Stimulated activated CD4-positive, alpha-beta T cell treated with anti-CD3 and anti-CD28 coated beads, Interleukin-4, amount 100 ng/mL, for 24 hours (primary cell): ENCODE results near the gene DENND1C.
"Not testable (repeated sequence)": the region's sequence is repeated elsewhere in the genome, so short reads cannot be mapped to it uniquely, and the experiment has no call there.

ENCODE experiments used
- DNase-seq: peaks from one replicate; pipeline ENCODE4 v3.0.0-alpha.2; 2020

DENND1C gene

DNA sequence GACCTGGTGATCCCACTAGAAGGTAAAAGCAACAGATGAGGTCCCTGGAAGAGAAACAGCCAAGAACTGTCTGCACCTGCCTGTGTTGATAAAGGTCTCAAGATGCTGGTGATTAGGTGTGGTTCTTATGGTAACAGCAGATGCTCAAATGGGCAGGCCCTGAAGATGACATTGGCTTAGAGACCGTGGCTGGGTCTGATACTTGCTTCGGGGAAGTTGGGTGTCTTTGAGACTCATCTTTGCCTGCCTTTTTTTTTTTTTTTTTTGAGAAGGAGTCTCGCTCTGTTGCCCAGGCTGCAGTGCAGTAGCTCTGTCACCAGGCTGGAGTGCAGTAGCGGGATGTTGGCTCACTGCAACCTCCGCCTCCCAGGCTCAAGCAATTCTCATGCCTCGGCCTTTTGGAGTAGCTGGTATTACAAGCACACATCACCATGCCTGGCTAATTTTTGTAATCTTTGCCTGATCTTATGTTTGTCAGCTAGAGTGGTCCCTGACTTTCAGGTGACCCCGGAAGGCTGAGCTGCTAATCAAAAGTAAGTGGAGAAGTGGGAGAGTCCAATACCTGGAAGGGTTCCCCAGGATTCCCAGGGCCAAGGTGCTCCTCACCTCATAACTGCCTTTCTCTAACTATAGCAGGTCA lies 29.9 kb downstream of the DENND1C start:
- no peak for DNase-seq

DNA sequence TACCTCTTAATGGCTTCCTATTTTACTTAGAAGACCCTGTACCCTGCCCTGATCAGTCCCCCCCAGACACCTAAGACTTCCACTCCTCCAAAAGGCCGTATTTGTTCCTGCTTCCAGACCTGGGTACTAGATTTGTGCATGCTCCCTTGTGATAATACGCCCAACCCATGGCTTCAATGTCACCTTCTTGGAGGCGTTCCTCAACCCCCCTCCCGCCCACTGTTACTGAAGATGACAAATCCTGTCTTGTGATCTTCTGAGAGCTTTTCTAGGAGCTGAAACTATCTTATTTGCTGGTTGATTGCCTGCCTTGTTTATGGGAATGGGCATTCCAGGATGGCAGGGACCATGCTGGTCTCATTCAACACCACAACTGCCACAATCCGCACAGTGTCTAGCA lies 31.4 kb downstream of the DENND1C start:
- no peak for DNase-seq

GRCh38 chr19:6448045-6448444 lies 33.5 kb downstream of the DENND1C start:
- DNase-seq: no peak

GRCh38 chr19:6446452-6446851 lies 35.1 kb downstream of the DENND1C start:
- DNase-seq: no peak

GRCh38 chr19:6443986-6444385 lies 37.6 kb downstream of the DENND1C start:
- DNase-seq: no peak

- no peak for DNase-seq
Measured at GRCh38 chr19:6442087-6442688, 39.4 kb downstream of the DENND1C start.

DNA sequence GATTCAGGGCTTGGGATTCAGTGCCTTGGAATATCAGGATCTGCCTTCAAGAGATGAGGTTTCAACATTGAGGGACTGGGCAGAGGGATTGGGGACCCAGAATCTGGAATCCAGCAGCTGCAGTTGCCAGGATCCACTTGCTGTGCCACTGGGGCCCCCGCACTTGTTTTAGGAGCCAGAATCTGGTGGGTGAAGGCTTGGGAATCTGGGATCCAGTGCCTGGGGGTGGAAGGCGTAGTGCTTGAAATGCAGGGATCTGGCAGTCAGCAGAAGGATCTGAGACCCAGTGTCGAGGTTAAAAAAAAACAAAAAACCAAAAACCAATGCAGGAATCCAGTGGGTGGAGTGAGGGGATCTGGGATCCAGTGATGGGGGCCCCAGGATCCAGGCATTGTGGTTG lies 40.7 kb downstream of the DENND1C start:
- DNase-seq: no peak

DNA sequence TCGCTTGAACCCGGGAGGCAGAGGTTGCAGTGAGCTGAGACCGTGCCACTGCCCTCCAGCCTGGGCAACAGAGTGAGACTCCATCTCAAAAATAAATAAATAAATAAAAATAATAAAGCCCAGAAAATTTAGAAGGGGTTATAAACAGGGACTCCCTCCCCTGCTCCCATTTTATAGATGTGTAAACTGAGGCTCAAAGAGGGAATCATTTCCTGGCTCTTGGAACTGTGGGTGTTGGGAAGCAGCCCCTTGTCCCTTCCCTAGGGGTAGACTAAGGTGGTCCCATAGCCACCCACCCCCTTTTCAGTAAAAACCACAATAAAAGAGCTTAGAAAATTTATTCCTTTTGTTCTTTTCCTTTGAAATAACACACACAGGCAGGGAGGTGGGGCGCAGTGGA lies 41.8 kb downstream of the DENND1C start:
- DNase-seq: no peak

- DNase-seq: no peak
Measured at GRCh38 chr19:6433663-6434062, 47.9 kb downstream of the DENND1C start, which contains the start of gene SLC25A41. Gene SLC25A41, minus strand, starts transcription at chr19:6433763. Its CDS starts 70 bp downstream, at chr19:6433693.

GRCh38 chr19:6433165-6433564 lies 48.4 kb downstream of the DENND1C start:
- DNase-seq: no peak

DNA sequence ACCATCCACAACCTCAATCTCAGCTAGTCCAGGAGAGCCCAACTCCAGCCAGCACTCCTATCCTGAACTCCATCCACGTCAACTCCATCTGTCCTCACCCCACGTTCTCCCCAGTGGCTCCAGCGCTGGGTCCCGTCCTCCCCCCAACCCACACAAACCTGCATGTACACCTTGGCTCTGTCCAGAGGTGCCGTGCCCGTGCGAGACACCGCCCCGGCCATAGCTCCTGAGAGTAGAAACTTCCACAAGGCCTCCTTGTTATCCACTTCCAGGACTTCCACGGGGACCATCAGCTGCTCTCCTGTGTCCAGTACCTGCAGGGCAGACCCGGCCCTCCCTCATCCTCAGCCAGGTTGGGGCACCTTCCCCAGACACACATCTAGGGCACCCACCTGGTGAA lies 49.7 kb downstream of the DENND1C start:
- no peak for DNase-seq

GRCh38 chr19:6429419-6430221 lies 52.0 kb downstream of the DENND1C start:
- DNase-seq: no peak

- not testable (repeated sequence) for DNase-seq
Measured at GRCh38 chr19:6428692-6429418, 52.7 kb downstream of the DENND1C start.

GRCh38 chr19:6427131-6427530 lies 54.5 kb downstream of the DENND1C start:
- no peak for DNase-seq

GRCh38 chr19:6425732-6426620 lies 55.6 kb downstream of the DENND1C start:
- no peak for DNase-seq

DNA sequence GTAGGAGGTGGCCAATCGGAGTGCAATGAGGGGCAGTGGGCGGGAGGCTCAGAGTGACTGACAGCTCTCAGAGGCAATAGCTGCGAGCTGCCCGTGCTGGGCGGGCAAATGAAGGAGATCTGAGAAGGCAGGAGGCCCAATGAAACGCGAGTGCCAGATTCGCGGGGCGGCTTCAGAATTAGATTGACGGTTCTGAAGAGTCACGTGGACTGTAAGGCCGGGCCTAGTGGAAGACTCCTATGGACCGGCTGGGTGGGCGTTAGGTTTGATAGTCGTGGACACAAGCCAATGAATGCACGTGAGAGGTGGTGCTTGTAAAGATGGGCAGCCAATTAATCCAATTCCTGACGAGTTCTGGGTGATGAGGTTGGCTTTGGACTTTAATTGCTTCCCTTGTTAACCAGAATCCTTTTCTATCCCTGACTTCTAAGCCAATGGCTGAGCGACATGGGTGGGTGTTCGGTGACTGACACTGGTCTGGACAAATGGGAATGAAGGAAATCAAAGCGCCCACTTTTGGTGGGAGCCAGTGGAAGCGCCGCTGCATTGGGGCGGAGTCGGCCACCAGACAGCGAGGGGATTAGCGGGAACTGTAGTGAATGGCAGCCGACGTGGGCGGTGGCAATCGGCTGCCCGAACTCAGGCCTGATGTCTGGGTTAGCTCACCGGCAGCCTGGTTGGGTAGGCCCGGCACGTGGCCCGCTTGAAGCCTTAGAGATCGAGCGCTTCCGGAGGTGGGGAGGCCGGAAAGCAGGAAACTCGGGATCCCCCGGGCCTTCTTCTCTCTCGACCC lies 56.5 kb downstream of the DENND1C start:
- DNase-seq: peak; percentile 100

GRCh38 chr19:6424195-6424938 lies 57.2 kb downstream of the DENND1C start, which contains the start of gene KHSRP:
Gene KHSRP, minus strand, starts transcription at chr19:6424811. Its CDS starts 110 bp downstream, at chr19:6424701.
- DNase-seq: peak; percentile 32

DNA sequence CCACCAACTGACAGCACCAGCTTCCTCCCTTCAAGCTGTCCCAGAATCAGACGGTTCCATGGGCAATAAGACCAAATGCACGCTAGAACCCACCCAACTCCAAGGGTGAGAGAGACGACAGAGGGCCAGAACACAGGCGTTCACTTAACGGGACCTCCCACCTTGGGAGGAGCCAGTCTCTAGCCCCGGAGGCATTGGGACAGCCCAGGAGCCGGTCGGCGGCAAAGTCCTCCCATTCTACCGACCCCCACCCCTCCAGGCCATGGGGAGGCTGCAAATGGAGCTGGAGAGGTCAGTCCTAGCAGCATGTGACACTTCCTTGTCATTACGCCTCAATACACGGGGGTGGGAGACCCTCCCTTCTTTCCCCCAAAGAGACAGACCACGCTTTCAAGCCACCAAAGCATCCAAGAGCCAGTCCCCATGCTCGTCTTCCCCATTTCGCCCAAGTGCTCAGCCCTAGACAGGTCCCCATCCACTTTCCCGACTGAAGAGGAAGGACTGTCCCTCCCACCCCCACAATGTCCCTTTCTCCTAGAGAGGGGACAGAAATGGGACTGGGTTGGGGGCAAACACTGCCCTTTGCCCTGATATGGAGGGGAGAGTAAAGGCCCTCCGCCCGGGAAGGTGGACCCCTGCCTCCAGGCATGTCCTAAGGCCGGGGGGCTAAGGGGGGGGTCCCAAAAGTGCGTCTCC lies 57.9 kb downstream of the DENND1C start:
- peak; percentile 50 for DNase-seq

DNA sequence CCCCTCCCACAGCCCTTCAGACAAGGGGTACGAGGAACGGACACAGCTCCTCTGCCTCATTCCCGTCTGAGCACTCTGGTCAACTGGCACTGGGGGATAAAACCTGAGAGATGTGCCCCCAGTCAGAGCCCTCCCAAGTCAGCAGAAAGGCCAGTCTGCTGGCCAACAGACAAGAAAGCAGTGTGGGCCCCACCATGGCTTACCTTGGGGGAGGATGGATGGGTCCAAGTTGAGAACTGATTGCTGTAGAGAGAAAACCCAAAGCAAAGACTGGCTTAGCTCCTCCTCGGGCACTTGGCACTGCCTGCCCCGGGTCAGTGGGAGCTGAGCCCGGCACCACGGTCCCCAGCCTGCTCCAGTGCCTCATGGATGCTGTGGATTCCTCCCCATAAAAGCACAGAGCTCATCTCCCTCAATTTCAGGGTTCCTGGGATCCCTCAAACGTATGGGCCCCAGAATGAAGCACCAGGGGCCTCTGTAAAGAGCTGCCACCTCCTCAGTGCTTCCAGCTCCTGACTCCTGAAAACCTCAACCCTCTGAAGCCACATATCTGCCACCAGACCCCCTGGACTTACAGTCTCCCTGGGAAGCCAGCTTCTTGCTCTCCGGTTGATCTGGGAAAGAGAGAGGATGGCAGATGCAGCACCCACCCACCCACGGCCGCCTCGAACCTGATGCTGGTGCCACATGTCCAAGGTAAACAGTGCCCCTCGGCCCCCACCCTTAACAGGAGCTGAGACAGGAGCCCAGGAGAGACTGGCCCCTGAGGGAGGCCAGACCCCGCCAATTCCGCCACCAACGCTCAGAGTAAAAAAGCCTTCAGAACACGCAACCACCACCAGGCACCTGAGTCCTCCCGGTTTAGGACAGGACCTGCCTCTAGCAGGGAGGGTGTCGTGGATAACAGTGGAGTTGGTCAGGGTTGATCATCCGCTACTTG lies 60.2 kb downstream of the DENND1C start:
- no peak for DNase-seq
